Posterior vena cava (tissue), 2 donors: Measurements from ENCODE around the gene HHAT. TPM values are rescaled to one million over a fixed set of nuclear protein-coding genes. Genes with fewer than 3 reads are reported as not detected.

Experiments
- DNase-seq: peaks from one replicate; pipeline ENCODE4 v3.0.0-alpha.2; 2020; ENCODE audit warnings: low spot score
- intact Hi-C, 2 donors: fragments of 100-400 bp; cut with DNase I; formaldehyde crosslinking; loops; one replicate each; pipeline versions ENCODE4 v1.14.1 to v1.14.2; 2022 to 2023
- total RNA-seq, 2 donors: library from RNA; stranded (reverse); fragmentation: NEBNext Ultra II Directional; extraction: Animal tissue kit (Norgen Biotek cat#: 25700); gene quantifications; one replicate each; pipeline ENCODE4 v1.2.1, GENCODE V29; 2021
- donor health status: DM: yes; HTN: yes; CAD: no.
- donor health status: DM: yes; HTN: yes; CAD: no.

HHAT gene
- total RNA-seq, 2 donors from 2014 or later = 1.5 to 1.7 TPM

GRCh38 chr1:210674151-210674550 lies 345.4 kb downstream of the HHAT start:
- intact Hi-C loops = no loop called here
- no peak for DNase-seq

GRCh38 chr1:210676539-210676938 lies 347.8 kb downstream of the HHAT start:
- intact Hi-C loops = no loop called here
- no peak for DNase-seq

GRCh38 chr1:210677533-210677932 lies 348.8 kb downstream of the HHAT start:
- no peak for DNase-seq
- intact Hi-C loops = no loop called here

GRCh38 chr1:210678306-210678705 lies 349.6 kb downstream of the HHAT start:
- intact Hi-C loops = no loop called here
- no peak for DNase-seq

- no peak for DNase-seq
- intact Hi-C loops = no loop called here
These were observed 352.5 kb downstream of the HHAT start for GRCh38 chr1:210681158-210681557.

GRCh38 chr1:210683403-210684047 lies 354.8 kb downstream of the HHAT start:
- intact Hi-C loops = no loop called here
- no peak for DNase-seq

GRCh38 chr1:210684466-210685294 lies 356.0 kb downstream of the HHAT start:
- DNase-seq = no peak
- intact Hi-C loops = no loop called here

GRCh38 chr1:210685295-210685650 lies 356.6 kb downstream of the HHAT start:
- intact Hi-C loops = no loop called here

GRCh38 chr1:210686841-210687240 lies 358.1 kb downstream of the HHAT start:
- DNase-seq = no peak
- intact Hi-C loops = no loop called here

More at GRCh38 chr1:210685295-210685650, 356.6 kb downstream of the HHAT start:
- DNase-seq = no peak

- intact Hi-C loops = no loop called here
- DNase-seq = no peak
These were observed 359.0 kb downstream of the HHAT start for GRCh38 chr1:210687582-210688279.

GRCh38 chr1:210688512-210689234 lies 360.0 kb downstream of the HHAT start:
- no peak for DNase-seq
- intact Hi-C loops = no loop called here

GRCh38 chr1:210689826-210690225 lies 361.1 kb downstream of the HHAT start:
- no peak for DNase-seq
- intact Hi-C loops = no loop called here

- intact Hi-C loops = no loop called here
- DNase-seq = no peak
These were observed 361.5 kb downstream of the HHAT start for GRCh38 chr1:210690236-210690635.

- DNase-seq = no peak
These were observed 362.4 kb downstream of the HHAT start for GRCh38 chr1:210691039-210691610.

GRCh38 chr1:210692796-210693195 lies 364.1 kb downstream of the HHAT start:
- intact Hi-C loops = no loop called here

More at GRCh38 chr1:210691039-210691610, 362.4 kb downstream of the HHAT start:
- intact Hi-C loops = no loop called here

GRCh38 chr1:210695026-210695425 lies 366.3 kb downstream of the HHAT start:
- no peak for DNase-seq
- intact Hi-C loops = no loop called here

More at GRCh38 chr1:210692796-210693195, 364.1 kb downstream of the HHAT start:
- DNase-seq = no peak

GRCh38 chr1:210696709-210697108 lies 368.0 kb downstream of the HHAT start:
- DNase-seq = no peak
- intact Hi-C loops = no loop called here

GRCh38 chr1:210697185-210697584 lies 368.5 kb downstream of the HHAT start:
- intact Hi-C loops = no loop called here
- DNase-seq = no peak

- intact Hi-C loops = no loop called here
- no peak for DNase-seq
These were observed 370.0 kb downstream of the HHAT start for GRCh38 chr1:210698661-210699060.
